ENCODE results near the gene CALY. TPM values are rescaled to one million over a fixed set of nuclear protein-coding genes. Genes with fewer than 3 reads are reported as not detected.

CALY gene
- total RNA-seq, 1 donor from 2014 or later: not detected

DNA sequence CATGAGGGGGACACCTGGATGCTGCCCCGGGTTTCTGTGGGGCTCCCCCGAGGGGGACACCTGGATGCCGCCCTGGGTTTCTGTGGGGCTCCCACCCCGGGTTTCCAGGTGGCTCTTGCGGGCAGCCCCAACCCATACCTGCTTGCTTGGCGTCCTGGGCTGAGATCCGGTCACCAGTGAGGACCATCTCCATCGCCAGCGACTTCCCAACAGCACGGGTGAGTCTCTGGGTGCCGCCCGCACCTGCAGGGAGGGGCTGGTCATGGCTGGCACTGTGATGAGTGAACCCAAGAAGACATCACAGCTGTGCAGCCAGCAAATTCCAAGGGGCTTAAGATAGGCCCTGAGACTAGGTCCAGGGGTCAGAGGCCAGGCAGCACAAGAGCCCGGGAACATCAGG, 30.1 kb upstream of the CALY start:
- no peak for DNase-seq (ENCODE audit: low spot score)

DNA sequence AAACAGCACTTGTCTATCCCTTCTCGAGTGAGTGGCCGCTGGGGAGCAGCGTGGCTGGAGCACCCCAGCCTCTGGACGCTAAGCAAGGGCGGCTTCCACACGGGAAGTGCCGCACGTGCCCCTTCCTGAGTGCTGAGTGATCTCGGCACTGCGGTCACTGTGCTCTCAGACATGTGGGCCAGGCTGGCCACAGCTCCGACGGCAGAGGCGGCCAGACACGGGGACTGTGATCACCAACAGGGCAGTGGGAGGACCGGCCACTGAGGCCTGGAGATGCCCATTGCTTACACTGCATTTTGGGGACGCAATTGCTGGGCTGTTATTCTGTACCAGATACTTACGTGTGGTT, 29.4 kb upstream of the CALY start:
- no peak for DNase-seq (ENCODE audit: low spot score)

DNA sequence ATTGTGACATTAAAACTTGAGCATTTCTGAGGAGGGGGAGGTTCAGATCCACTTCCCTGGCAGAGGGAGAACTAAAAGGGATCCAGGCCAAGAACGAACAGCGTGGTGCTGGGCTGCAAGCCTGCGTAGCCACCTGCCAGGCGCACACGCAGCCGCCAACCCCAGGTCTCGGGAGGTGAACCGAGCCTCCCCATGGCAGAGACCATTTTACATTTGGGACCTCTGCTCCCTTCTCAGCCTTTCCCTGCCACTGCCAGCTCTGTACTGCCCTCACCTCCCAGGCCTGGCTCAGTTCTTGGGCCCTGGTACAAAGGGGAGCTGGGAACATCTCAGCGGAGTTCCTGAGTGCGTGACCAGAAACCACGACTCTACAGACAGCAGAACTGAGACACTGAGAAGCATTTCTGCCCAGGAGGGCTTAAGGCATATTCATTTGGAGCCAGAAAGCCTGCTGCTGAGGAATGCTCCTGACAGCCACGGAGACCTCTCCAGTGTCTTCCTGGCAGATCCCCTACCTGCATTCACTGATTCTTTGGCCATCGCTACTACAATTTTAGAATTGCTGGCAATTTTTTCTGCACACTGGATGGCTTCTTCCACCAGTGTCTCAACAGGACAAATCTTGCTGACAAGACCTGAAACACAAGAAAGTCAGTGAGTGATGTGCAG, 28.9 kb upstream of the CALY start:
- DNase-seq (ENCODE audit: low spot score): no peak

DNA sequence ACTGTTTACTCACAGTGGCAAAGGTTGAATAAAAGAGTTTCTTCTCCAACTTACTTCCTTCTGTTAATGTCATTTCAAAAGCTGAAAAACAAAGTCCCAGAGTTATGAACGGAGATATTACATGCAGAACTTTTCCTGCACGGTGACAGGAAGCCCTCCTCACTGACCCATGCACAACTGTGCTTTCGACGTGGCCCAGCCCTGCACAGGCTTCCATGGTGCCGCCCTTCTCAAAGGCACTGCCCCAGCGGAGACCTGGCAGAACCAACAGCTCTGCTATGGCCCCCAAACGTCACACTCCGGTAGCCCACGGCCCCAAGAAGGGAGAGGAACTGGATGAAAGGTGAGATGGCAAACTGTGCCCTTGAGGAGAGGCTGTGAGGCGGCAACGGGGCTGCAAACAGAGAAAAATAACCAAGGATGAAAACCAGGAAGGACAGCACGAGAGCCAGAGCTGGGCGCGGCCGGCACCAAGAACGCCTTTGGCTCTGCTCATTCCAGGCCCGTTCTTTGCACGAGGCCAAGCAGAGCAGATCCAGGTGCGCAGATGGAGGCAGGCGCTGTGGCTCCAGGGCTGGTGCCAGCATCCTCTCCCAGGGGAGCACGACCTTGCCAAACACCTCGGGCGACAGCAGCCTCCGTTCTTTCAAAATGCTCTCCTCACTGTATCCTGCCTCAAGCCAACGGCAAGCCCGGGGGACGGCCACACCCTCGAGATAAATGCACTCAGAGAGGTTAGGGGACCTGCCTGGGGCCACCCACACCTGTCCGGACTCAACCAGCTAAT, 28.1 kb upstream of the CALY start:
- DNase-seq (ENCODE audit: low spot score): no peak

DNA sequence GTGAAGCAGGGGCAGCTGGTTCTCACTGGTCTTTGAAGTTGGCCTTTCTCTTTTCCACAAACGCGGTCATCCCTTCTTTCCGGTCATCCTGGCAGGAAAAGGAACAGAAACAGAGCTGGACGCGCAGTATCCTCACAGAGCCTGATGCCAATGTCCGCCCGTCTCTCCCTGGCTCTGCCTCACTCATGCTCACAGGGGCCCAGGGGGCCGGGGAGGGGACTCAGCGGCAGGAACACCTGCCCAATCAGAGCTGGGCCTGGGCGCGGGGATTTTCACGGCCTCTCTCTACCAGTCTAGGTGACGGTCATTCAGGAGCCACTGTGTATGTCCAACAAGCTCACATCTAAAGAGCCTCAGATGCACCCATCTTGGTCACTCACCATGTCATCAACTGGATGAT, 26.1 kb upstream of the CALY start:
- DNase-seq (ENCODE audit: low spot score): no peak

DNA sequence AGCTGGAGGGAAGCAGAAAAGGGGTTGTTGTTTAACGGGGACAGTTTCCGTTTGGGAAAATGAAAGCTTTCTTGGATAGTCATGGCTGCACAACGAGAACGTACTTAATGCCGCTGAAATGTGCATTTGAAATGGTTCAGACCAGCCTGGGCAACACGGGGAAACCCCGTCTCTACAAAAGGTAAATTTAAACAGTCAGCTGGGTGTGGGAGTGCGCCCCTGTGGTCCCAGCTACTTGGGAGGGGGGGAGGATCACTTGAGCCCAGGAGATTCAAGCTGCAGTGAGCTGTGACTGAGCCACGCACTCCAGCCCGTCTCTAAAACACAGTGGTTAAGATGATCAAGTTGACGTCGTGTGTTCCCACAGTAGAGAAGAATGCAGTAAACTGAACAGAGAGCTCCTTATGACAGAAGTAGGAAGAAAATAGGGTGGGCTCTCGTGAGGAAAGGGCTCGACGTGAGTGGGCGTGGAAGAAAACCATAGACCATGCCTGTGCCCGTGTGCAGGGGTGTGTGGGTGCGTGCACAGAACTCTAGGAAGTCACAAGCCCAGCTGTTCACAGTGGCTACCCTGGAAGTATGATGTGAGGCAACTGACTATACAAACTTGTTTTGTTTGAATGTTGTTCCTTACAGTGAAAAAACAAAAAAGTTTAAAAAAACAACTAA, 25.2 kb upstream of the CALY start:
- no peak for DNase-seq (ENCODE audit: low spot score)

DNA sequence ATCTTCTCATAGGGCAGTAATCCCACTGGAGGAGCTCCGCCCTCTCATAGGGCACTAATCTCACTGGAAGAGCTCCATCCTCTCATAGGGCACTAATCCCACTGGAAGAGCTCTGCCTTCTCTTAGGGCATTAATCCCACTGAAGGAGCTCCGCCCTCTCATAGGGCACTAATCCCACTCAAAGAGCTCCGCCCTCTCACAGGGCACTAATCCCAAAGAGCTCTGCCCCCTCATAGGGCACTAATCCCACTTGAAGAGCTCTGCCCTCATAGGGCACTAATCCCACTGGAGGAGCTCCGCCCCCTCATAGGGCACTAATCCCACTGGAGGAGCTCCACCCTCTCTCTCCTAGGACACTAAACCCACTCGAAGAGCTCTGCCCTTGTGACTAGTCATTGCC, 24.5 kb upstream of the CALY start:
- no peak for DNase-seq (ENCODE audit: low spot score)

DNA sequence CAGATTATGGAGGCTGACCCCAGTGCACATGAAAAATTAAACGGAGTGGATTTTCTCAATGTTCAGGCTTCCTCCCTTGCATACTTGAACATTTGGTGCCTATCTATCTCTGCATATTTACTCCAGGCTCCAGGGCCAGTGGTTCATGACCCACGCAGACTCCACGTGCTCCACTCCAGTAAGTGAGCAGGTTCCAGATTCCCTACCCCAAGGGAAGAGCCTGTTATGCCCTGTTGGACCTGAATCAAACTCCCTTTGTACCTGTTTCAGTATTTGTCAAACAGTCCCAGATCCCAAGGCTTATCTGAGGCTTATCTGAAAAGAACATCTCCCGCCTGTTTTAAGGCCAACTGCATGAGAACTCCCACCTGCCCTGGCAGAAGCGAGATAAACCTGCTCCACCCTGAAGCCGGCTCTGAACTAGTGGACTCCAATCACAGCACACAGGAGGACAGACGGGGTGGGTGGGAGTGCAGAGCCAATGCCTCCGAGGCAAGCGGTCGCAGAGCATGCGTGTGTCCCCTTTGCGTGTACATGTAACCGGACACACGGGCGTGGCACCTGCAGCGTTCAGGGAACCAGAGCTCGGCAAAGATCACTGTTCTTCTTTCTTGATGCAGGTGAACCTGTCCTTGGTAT, 23.4 kb upstream of the CALY start:
- no peak for DNase-seq (ENCODE audit: low spot score)

DNA sequence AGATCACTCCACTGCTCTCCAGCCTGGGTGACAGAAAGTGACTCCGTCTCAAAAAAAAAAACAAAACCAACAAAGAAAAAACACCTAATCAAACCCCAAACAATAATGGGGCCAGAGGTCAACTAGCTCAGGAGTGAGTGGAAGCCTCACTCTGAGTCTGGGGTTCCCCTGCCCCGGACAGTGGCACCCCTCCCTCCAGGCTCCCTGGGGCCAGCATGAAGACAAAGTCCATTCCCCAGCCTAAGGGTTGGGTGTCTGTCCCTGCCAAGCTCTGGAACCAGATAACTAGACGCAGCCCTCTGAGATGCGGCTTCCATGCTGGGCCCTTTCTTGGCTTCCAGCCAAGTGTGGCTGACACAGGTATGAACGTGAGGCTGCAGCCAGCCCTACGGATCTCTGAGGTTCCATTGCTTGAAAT, 22.9 kb upstream of the CALY start:
- DNase-seq (ENCODE audit: low spot score): no peak

DNA sequence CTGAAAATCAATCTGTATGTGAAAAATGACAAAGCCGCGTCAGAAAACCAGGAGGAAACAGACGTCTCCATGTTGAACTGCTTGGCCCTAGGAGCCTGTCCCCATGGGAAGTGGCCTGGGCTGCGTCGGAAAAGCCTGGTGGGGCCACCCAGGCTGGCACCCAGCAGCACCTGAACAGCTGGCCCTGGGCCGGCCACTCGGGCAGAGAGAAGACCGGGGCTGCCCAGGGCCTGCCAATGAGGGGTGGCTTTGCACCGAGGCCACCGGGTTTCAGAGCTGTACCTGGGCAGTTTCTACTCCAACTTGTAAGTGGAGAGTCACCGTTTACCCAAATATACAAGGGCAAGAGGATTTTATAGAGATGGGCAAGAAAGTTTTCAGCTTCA, 22.2 kb upstream of the CALY start:
- no peak for DNase-seq (ENCODE audit: low spot score)

DNA sequence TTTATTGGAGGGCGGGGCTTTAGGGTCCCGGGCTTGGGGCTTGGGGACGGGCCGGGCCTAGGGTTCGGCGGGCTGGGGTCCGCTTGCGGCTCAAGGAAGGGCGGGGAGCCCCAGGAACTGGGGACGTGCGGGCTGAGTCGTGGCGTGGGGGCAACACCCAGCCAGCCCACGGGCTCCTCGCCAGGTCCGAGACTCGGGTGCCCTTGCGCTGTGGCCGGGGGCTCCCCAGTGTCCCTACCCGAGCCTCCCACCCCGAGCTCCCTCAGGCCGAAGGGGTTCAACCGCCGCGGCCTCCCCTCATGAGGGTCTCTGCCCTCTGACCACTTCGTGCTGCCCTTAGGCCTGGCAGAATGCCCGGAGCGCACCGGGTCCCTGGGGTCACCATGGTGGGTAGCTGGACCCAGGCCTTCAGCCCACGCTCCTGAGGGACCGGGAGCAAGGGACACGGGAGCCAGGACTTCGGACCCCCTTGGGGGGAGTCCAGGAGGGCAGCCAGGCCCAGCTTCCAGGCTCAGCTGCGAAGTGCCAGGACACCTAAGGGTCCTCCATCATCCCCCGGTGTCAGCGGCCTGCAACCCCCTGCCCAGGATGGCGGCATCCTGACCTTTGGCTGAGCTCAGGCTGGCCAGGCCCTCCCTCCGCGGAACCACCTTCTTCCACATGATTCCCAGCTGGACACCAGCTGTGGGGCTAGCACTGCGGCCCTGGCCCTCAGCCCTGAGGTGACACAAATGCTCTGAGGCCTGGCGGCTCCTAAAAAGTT, 21.6 kb upstream of the CALY start:
- no peak for DNase-seq (ENCODE audit: low spot score)

DNA sequence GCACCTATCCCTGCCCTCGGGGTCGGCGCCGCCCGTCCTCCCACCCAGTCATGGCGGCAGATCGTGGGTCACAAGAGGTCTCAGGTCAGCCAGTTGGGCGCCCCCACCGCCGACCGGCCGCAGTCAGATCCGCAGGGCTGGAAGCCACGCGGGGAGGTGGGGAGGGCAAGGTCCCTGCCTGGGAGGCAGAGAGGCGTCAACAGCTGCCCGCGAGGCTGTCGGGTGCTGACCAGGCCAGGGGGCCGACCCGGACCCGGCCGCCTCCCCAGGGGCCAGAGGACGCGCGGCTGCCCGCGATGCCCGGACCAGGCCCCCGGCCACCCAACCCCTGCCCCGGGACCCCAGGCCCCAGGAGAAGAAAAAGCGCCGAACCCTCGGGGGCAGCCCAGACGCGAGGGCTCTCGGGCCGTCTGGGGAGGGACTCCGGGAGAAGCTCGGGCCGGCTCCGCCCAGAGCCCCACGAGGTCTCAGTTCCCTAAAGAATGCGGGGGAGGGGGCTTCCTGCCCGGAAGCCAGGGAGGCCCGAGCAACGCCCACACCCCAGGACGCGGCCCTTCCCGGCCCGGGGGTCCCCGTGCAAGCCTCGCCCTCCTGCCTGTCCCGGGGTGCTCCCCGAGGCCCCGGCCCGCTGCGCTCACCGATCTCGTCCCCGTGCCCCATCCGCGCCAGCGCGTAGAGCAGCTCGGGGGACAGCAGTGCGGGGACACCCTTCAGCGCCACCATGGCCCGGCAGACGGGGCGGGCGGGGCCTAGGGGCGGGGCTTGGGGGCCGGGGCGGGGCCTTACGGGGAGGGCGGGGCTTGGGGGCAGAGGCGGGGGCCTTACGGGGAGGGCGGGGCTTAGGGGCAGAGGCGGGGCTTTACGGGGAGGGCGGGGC, 20.8 kb upstream of the CALY start, which contains the start of gene FUOM:
TSS of gene FUOM (minus strand) at position 735 of the 877 bp plus-strand sequence. CDS start at position 723, 12 bp downstream.
- no peak for DNase-seq (ENCODE audit: low spot score)

DNA sequence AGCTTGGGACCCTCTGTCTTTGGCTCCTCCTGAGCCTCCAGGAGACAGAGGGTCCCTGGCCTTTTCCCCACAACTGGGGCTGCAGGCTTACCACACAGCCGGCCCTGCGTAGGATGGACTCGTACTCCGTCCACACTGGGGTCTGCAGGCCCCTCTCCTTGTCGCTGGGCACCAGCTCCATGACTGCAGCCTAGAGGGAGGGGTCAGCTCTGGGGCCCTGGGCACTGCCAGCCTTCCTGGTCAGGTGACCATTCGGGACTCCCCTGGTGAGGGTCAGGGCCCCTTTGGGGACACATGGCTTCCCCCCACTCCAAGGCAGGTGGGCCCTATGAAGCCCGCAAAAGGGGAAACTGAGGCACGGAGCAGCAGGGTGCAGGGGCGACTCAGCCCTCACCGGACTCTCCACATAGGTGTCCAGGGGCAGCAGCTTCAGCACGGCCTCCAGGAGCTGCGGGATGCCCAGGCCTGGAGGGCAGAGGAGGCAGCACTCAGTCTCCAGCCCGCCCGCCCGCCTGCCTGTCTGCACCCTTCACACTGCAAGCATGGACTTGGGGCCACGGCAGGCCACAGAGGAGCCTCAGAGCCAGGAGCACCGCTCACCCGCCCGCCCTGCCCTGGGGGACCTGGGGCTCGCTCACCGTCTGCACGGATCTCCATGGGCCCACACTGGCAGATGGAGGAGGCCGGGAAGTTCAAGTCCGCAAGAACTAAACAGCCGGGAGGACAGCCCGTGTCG, 20.0 kb upstream of the CALY start:
- DNase-seq (ENCODE audit: low spot score): no peak

DNA sequence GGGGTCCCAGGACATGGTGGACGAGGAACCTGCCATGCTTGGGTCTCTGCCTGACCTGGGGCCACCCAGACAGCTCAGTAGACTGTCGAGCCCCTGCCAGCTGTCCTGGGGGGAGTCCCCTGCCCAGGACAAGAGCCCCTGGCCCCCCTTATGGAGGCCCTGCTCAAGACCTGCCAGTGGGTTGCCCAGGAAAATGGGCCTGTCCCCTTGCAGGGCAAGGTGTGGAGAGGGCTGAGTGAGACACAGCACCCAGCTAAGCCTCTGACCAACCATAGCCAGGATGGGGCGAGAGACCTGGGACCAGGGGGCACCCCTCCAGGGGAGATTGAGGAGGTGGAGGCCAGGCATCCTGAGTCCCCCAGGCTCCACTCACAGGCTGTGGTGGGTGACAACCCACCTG, 19.3 kb upstream of the CALY start:
- DNase-seq (ENCODE audit: low spot score): no peak

DNA sequence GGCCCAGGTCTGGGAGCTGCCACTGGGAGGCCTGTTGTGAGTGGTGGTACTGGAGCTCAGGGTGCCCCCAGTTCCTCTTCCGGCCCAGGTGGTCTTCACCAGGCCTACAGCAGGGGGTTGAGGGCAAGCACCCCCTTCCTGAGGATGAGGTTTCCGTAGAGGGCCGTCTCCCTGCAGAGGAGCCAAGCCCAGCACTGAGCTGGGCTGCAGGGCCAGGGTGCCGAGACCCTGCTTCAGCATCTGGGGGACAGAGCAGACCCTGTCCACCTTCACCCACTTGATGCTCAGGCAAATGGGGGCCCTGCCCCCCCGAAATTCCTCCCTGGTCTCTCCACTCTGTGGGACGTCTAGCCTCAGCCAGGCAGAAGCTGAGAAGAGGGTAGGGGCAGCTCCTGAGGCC, 18.6 kb upstream of the CALY start:
- DNase-seq (ENCODE audit: low spot score): no peak

DNA sequence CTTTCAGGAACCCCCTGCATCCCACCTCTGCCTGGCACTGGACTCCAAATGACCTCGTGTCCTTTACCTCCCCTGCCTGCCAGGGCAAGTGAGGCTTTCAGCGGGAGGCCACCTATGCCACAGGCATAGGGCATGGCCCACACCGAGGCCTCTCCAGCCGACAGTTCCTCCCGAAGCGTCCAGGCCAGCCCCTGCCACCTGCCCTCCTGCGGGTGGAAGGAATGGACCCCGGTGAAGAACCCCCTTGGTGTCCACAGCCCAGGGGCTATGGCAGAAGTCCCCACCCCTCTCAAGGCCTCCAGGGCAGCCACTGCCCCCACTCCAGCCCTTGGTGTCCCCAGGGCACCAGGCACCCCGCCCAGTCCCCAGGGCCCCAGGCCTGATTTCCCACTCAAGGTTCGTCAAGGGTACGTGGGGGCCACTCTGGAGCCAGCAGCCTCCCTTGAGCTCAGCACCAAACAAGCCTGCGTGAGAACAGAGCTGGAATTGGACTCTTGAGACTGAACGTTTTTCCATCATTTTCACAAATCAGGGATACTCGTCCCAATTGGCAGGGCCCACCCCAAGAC, 18.1 kb upstream of the CALY start:
- no peak for DNase-seq (ENCODE audit: low spot score)

DNA sequence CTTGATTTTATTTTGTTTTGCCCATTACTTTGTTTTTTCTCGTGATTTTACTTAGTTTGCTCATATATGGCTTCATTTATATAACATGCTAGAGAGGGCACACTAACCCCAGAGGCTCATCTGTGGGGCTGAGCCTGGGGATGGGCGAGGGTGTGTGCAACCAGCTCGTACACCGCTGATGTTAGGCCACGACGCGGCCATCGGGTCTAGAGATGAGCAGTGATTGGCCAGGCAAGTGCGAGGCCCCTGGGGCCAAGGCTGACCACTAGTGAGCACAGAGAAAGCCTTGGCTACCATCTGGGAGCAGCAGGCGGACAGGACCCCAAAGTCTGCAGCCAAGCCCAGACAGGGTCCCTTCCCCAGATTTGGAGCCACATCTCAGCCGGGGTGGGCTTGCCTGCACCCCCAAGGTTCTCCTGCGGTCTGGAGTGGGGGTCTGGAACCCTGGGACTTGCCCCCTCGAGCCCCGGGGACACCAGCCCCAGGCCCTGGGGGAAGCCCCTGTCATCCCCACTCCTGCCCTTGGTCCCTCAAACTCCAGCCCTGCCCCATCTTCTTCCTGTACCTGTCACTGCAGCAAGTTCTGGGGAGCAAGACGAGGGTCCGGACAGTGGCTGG, 17.4 kb upstream of the CALY start:
- no peak for DNase-seq (ENCODE audit: low spot score)

DNA sequence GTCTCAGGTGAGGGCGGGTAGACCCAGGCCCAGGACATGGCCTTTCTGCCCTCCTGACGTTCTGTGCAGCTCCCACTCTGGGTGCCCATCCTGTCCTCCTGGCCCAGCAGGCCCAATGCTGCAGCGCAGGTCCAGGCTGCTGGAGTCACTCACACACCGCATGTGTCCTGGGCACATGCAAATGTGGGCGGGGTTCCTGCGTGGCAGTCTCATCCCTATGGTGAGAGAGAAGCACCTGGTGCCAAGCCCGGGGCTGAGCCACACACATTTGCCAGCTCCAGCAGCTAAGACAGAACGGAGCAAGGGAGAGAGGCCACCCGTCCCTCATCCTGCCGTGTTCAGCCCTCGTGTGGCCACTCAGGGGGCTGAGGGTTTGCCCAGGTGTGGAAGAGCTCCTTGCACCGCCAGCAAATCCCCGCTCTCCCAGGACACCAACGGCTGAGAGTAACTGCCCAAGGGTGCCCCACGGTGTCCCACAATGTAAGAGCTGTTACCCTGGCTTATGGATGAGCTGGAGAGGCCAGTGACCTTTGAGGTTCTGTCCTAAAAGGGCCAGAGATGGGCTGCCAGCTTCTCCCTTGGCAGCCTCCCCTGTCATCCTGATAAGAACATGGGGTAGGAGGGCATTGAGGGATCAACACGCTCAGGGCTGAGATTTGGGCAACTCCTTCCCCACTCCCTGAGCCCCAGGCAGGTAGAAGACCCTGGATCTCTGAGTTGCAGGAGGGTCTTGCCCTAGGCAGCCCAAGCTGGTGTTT, 16.7 kb upstream of the CALY start:
- DNase-seq (ENCODE audit: low spot score): no peak
